HEK293 (cell line): Measurements from ENCODE around the gene OLIG1.
A peak's percentile ranks its signal among the peaks of the same experiment; 100 is the strongest.

Experiments used
- CTCF ChIA-PET: fragments of 350-600 bp; formaldehyde crosslinking; extraction: SDS; loops from one replicate; lab custom pipeline; 2021; ENCODE audit warnings: antibody characterized with exemption; lab: Yijun Ruan, JAX
- POLR2A ChIA-PET: fragments of 300-600 bp; formaldehyde crosslinking; extraction: SDS; loops from one replicate; lab custom pipeline; 2020; ENCODE audit warnings: antibody characterized with exemption, inconsistent platforms; lab: Yijun Ruan, JAX
- H3K27ac ChIP-seq: fragments of 200-500 bp; sonication (Bioruptor generic); 2 replicates; pipeline ENCODE4 v1.5.1; 2014; ENCODE audit warnings: low read depth, low read length, control low read depth, inconsistent platforms; ENCODE audit errors: extremely low read depth
- H3K36me3 ChIP-seq, 2 experiments: fragments of 200-500 bp in 1 of 2; sonication (Bioruptor generic) in 1 of 2; 1 replicate in 1 of 2; 2 replicates in 1 of 2; pipeline ENCODE4 v1.5.1; 2014 to 2017; ENCODE audit warnings: inconsistent platforms in 2 of 2, low read length in 2 of 2; ENCODE audit not compliant: control insufficient read depth in 2 of 2, insufficient read depth in 1 of 2
- H3K4me1 ChIP-seq: fragments of 200-500 bp; sonication (Bioruptor generic); 2 replicates; pipeline ENCODE4 v1.5.1; 2014; ENCODE audit warnings: mild to moderate bottlenecking, low read length, inconsistent platforms; ENCODE audit not compliant: control insufficient read depth, insufficient read depth
- H3K4me3 ChIP-seq: 2 replicates; pipeline ENCODE4 v1.5.1; 2011; ENCODE audit warnings: low read depth, mild to moderate bottlenecking, control low read depth, low read length, moderate library complexity
- H3K9me3 ChIP-seq: fragments of 200-500 bp; sonication (Bioruptor generic); 2 replicates; pipeline ENCODE4 v1.5.1; 2014; ENCODE audit warnings: low read depth, low read length, inconsistent platforms; ENCODE audit not compliant: control insufficient read depth, insufficient read depth
- CTCF ChIP-seq: fragments of 450-650 bp; formaldehyde crosslinking; IDR thresholded peaks from 2 replicates; pipeline ENCODE4 v1.5.1; 2016; ENCODE audit warnings: missing biosample characterization, missing genetic modification characterization
- EGR2 ChIP-seq: fragments of 450-650 bp; formaldehyde crosslinking; IDR thresholded peaks from 2 replicates; pipeline ENCODE4 v1.5.1; 2016; ENCODE audit warnings: low read depth, missing biosample characterization, missing genetic modification characterization
- HOXC10 ChIP-seq: sonication (generic); formaldehyde crosslinking; IDR thresholded peaks from 2 replicates; pipeline ENCODE4 v1.8.1; 2023; ENCODE audit warnings: mild to moderate bottlenecking, missing genetic modification reagents
- MEIS1 ChIP-seq: sonication (generic); formaldehyde crosslinking; IDR thresholded peaks from 2 replicates; pipeline ENCODE4 v1.8.1; 2022; ENCODE audit warnings: missing genetic modification reagents, mild to moderate bottlenecking, borderline replicate concordance
- SCRT2 ChIP-seq: fragments of 450-650 bp; formaldehyde crosslinking; IDR thresholded peaks from 2 replicates; pipeline ENCODE4 v1.5.1; 2016; ENCODE audit warnings: missing biosample characterization, missing genetic modification characterization
- ZFP69B ChIP-seq: fragments of 450-650 bp; formaldehyde crosslinking; IDR thresholded peaks from 2 replicates; pipeline ENCODE4 v1.5.1; 2016; ENCODE audit warnings: missing biosample characterization, missing genetic modification characterization
- ZNF121 ChIP-seq: fragments of 450-650 bp; formaldehyde crosslinking; IDR thresholded peaks from 2 replicates; pipeline ENCODE4 v1.5.1; 2016; ENCODE audit warnings: missing biosample characterization, missing genetic modification characterization
- ZNF174 ChIP-seq: fragments of 450-650 bp; formaldehyde crosslinking; IDR thresholded peaks from 2 replicates; pipeline ENCODE4 v1.5.0; 2017; ENCODE audit warnings: missing biosample characterization, mild to moderate bottlenecking, missing genetic modification characterization
- ZNF184 ChIP-seq: fragments of 450-650 bp; IDR thresholded peaks from 2 replicates; pipeline ENCODE4 v1.5.1; 2018; ENCODE audit warnings: missing biosample characterization, mild to moderate bottlenecking, missing genetic modification characterization
- ZNF311 ChIP-seq: fragments of 450-650 bp; formaldehyde crosslinking; IDR thresholded peaks from 2 replicates; pipeline ENCODE4 v1.5.1; 2017; ENCODE audit warnings: missing biosample characterization, missing genetic modification characterization, borderline replicate concordance
- ZNF473 ChIP-seq: fragments of 450-650 bp; formaldehyde crosslinking; IDR thresholded peaks from 2 replicates; pipeline ENCODE4 v1.5.1; 2017; ENCODE audit warnings: missing biosample characterization, missing genetic modification characterization
- ZNF561 ChIP-seq: fragments of 450-650 bp; IDR thresholded peaks from 2 replicates; pipeline ENCODE4 v1.5.1; 2018; ENCODE audit warnings: missing biosample characterization, missing genetic modification characterization, borderline replicate concordance
- ZNF626 ChIP-seq: fragments of 450-650 bp; sonication (Bioruptor Pico); formaldehyde crosslinking; IDR thresholded peaks from 2 replicates; pipeline ENCODE4 v1.5.1; 2018; ENCODE audit warnings: missing biosample characterization, missing genetic modification characterization, inconsistent platforms
- ZNF645 ChIP-seq: fragments of 450-650 bp; formaldehyde crosslinking; IDR thresholded peaks from 2 replicates; pipeline ENCODE4; 2016; ENCODE audit warnings: missing biosample characterization, missing genetic modification characterization
- ZNF692 ChIP-seq: fragments of 450-650 bp; formaldehyde crosslinking; IDR thresholded peaks from 2 replicates; pipeline ENCODE4 v1.5.1; 2016; ENCODE audit warnings: missing biosample characterization, missing genetic modification characterization
- ZSCAN16 ChIP-seq: fragments of 450-650 bp; formaldehyde crosslinking; IDR thresholded peaks from 2 replicates; pipeline ENCODE4 v1.5.1; 2016; ENCODE audit warnings: missing biosample characterization, missing genetic modification characterization
- ZSCAN4 ChIP-seq: fragments of 450-650 bp; formaldehyde crosslinking; IDR thresholded peaks from 2 replicates; pipeline ENCODE4 v1.5.1; 2017; ENCODE audit warnings: missing biosample characterization, missing genetic modification characterization

Gene OLIG1

GRCh38 chr21:33032434-33033047 is 37.4 kb upstream of the OLIG1 start:
- Histone ChIP-seq H3K9me3 (no peaks in the 10 kb centered on the region), H3K27ac (no peak overlapping the region), H3K36me3 (no peaks in the 10 kb centered on the region)
- CTCF ChIA-PET = no interaction called here
- 0 out of 2 replicates have a peak, but pooled peaks have one; percentile 14 for TF ChIP-seq EGR2 (tag by site-specific recombination)
- TF ChIP-seq ZNF626 (tag by site-specific recombination) = no peak
- no peak for TF ChIP-seq ZNF184 (tag by site-specific recombination)
- TF ChIP-seq, all 188 proteins: peak for 1
- Histone ChIP-seq H3K4me1 (no peaks in the 10 kb centered on the region), H3K4me3 (no peak overlapping the region)
- POLR2A ChIA-PET = no interaction called here

GRCh38 chr21:33033094-33033951 is 36.6 kb upstream of the OLIG1 start:
- no peak overlapping the region for H3K4me3 ChIP-seq
- H3K27ac ChIP-seq = no peak overlapping the region
- H3K36me3 ChIP-seq = no peaks in the 10 kb centered on the region
- TF ChIP-seq ZSCAN16 (tag by site-specific recombination) = no peak
- TF ChIP-seq CTCF = no peak
- TF ChIP-seq ZNF174 (tag by site-specific recombination) = no peak
- no peak for TF ChIP-seq ZFP69B (tag by site-specific recombination)
- H3K9me3 ChIP-seq = no peaks in the 10 kb centered on the region
- ChIA-PET CTCF (interaction anchor here (0.5 to 1.4 kb wide), 3 partner anchors 8 to 1487 kb away, joined by 4 to 5 read pairs (median 5); partner anchors contain the start of gene OLIG2), POLR2A (no interaction called here)
- no peaks in the 10 kb centered on the region for H3K4me1 ChIP-seq

- ChIA-PET POLR2A (no interaction called here), CTCF (interaction anchor here (0.5 to 1.4 kb wide), 3 partner anchors 9 to 1487 kb away, joined by 4 to 5 read pairs (median 5); partner anchors contain the start of gene OLIG2)
- Histone ChIP-seq H3K9me3 (no peaks in the 10 kb centered on the region), H3K36me3 (no peaks in the 10 kb centered on the region), H3K4me1 (no peaks in the 10 kb centered on the region), H3K4me3 (no peak overlapping the region), H3K27ac (no peak overlapping the region)
- TF ChIP-seq HOXC10 (CRISPR knock-in tag) (no peak), ZNF311 (tag by site-specific recombination) (no peak), ZNF473 (tag by site-specific recombination) (no peak), ZNF121 (tag by site-specific recombination) (no peak), ZNF692 (tag by site-specific recombination) (no peak), ZSCAN4 (tag by site-specific recombination) (no peak), ZNF645 (tag by site-specific recombination) (no peak), ZNF561 (no peak), MEIS1 (CRISPR knock-in tag) (no peak), SCRT2 (tag by site-specific recombination) (no peak)
Observed at GRCh38 chr21:33033961-33034413, 36.0 kb upstream of the OLIG1 start.
